Neural cell (in vitro differentiated cells): ENCODE data around the gene ARHGEF16. TPM values are rescaled to one million over a fixed set of nuclear protein-coding genes. Genes with fewer than 3 reads are reported as not detected.

Experiments used
- H2AFZ ChIP-seq: fragments of 200-600, 300-800 bp; sonication (generic), shearing (Covaris generic); 2 replicates; pipeline ENCODE4 v1.6.0; 2014; ENCODE audit warnings: low read depth, mild to moderate bottlenecking, antibody characterized with exemption, low read length, moderate library complexity
- H3F3A ChIP-seq: fragments of 200-600 bp; shearing (Covaris generic); 2 replicates; pipeline ENCODE4 v1.6.1; 2016; ENCODE audit warnings: mild to moderate bottlenecking, moderate library complexity, mixed read lengths, antibody characterized with exemption, low read length; ENCODE audit not compliant: insufficient read depth, poor library complexity, severe bottlenecking
- H3K27ac ChIP-seq: fragments of 200-600, 300-800 bp; sonication (generic), shearing (Covaris generic); 2 replicates; pipeline ENCODE4 v1.5.1; 2014; ENCODE audit warnings: mild to moderate bottlenecking, low read length, moderate library complexity
- H3K27me3 ChIP-seq: fragments of 300-800, 200-600 bp; sonication (generic), shearing (Covaris generic); 2 replicates; pipeline ENCODE4 v1.6.0; 2014; ENCODE audit warnings: mild to moderate bottlenecking, low read depth, low read length, moderate library complexity; ENCODE audit not compliant: insufficient read depth
- H3K36me3 ChIP-seq: fragments of 300-800, 200-600 bp; sonication (generic), shearing (Covaris generic); 2 replicates; pipeline ENCODE4 v1.5.1; 2014; ENCODE audit warnings: mild to moderate bottlenecking, antibody characterized with exemption, low read length, moderate library complexity; ENCODE audit not compliant: insufficient read depth
- H3K4me2 ChIP-seq: fragments of 300-800, 200-600 bp; sonication (generic), shearing (Covaris generic); 2 replicates; pipeline ENCODE4 v1.6.0; 2014; ENCODE audit warnings: mild to moderate bottlenecking, low read length
- H3K4me3 ChIP-seq: fragments of 300-800, 200-600 bp; sonication (generic), shearing (Covaris generic); 2 replicates; pipeline ENCODE4 v1.5.1; 2014; ENCODE audit warnings: mild to moderate bottlenecking, low read length, moderate library complexity
- H3K79me2 ChIP-seq: fragments of 200-600 bp; shearing (Covaris generic); replicated peaks from 2 replicates; pipeline ENCODE4 v1.6.0; 2014; ENCODE audit warnings: mild to moderate bottlenecking, low read length, moderate library complexity; ENCODE audit not compliant: insufficient read depth
- H3K9ac ChIP-seq: fragments of 300-800, 200-600 bp; sonication (generic), shearing (Covaris generic); 2 replicates; pipeline ENCODE4 v1.6.1; 2016; ENCODE audit warnings: mild to moderate bottlenecking, low read length, mixed read lengths
- H3K9me2 ChIP-seq: fragments of 200-600 bp; shearing (Covaris generic); 2 replicates; pipeline ENCODE4 v1.6.1; 2016; ENCODE audit warnings: mild to moderate bottlenecking, low read length, mixed read lengths; ENCODE audit not compliant: insufficient read depth
- H3K9me3 ChIP-seq: fragments of 200-600, 300-800 bp; sonication (generic), shearing (Covaris generic); 2 replicates; pipeline ENCODE4 v1.6.1; 2016; ENCODE audit warnings: mild to moderate bottlenecking, mixed run types, low read length, moderate library complexity, mixed read lengths
- H4K20me1 ChIP-seq: fragments of 200-600 bp; shearing (Covaris generic); 2 replicates; pipeline ENCODE4 v1.6.1; 2016; ENCODE audit warnings: mild to moderate bottlenecking, mixed run types; ENCODE audit not compliant: insufficient read depth
- EP300 ChIP-seq: fragments of 450-650 bp; conservative IDR thresholded peaks from 2 replicates; pipeline ENCODE4 v1.6.1; 2014; ENCODE audit warnings: antibody characterized with exemption, mild to moderate bottlenecking, moderate library complexity; ENCODE audit not compliant: poor library complexity, severe bottlenecking
- EZH2 ChIP-seq: fragments of 200-600, 300-800 bp; shearing (Covaris generic), sonication (generic); IDR thresholded peaks from 2 replicates; pipeline ENCODE4 v1.6.1; 2014; ENCODE audit warnings: antibody characterized with exemption, low read length, borderline replicate concordance, mild to moderate bottlenecking; ENCODE audit not compliant: insufficient read depth, poor library complexity, severe bottlenecking
- MXI1 ChIP-seq: fragments of 450-650 bp; conservative IDR thresholded peaks from 2 replicates; pipeline ENCODE4 v1.6.1; 2014; ENCODE audit warnings: antibody characterized with exemption, mild to moderate bottlenecking; ENCODE audit not compliant: poor library complexity, severe bottlenecking
- POLR2AphosphoS5 ChIP-seq: IDR thresholded peaks from 2 replicates; pipeline ENCODE4 v1.6.1; 2012
- RAD21 ChIP-seq: fragments of 450-650 bp; conservative IDR thresholded peaks from 2 replicates; pipeline ENCODE4 v1.6.1; 2014; ENCODE audit warnings: antibody characterized with exemption, mild to moderate bottlenecking, moderate library complexity
- SMC3 ChIP-seq: fragments of 450-650 bp; conservative IDR thresholded peaks from 2 replicates; pipeline ENCODE4 v1.6.1; 2014; ENCODE audit warnings: antibody characterized with exemption, mild to moderate bottlenecking, moderate library complexity; ENCODE audit not compliant: poor library complexity
- TAF1 ChIP-seq: IDR thresholded peaks from 2 replicates; pipeline ENCODE4 v1.6.1; 2012; ENCODE audit warnings: low read depth
- polyA plus RNA-seq: library from polyadenylated mRNA; depleted of rRNA; stranded (reverse); fragments of >200 nt; gene quantifications from 2 replicates; pipeline ENCODE4 v1.2.3, GENCODE V29; 2014
- TF ChIP-seq, protein P1 (sequence below): fragments of 450-650 bp; IDR thresholded peaks from 2 replicates; pipeline ENCODE4 v1.5.1; 2014; ENCODE audit warnings: antibody characterized with exemption, mild to moderate bottlenecking, moderate library complexity; ENCODE audit not compliant: poor library complexity, severe bottlenecking
- TF ChIP-seq, protein P2 (sequence below): IDR thresholded peaks from 2 replicates; pipeline ENCODE4 v1.6.1; 2012; ENCODE audit warnings: borderline replicate concordance

The ARHGEF16 gene
- polyA plus RNA-seq, 1 donor from 2014 or later, result 0.64 TPM

DNA sequence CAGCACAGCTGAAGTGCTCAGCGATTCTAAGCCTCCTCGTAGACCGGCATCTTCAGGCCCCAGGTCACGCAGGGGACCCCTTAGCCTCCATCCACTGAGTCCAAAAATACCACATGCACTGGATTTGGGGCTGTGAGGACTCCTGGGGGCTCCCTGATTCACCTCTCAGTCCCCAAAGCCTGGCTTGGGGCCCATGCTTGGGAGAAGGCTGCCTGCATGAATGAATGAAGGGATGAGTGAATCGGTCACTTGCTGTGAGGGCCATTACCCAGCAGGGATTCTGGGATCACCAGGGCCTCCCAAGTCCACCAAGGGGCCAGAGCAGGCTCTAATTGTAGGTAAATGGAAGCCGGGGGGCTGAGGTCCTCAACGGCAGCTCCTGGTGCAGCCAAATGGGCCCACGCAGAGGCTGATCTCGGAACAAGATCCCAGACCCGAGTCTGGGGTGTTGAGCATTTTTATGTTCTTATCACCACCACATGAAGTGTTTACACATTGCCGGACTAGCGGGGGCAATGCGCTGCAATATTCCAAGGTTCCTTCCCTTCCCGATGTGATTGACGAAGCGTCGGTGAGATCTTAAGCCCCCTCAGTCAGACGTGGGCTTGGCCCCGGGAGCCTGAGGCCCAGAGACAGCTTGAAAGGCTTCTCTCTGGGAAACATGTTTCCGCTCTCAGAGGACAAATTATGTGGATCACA lies 13.6 kb upstream of the ARHGEF16 start:
- H3K9ac ChIP-seq, result no peak overlapping the region
- no peak overlapping the region for H3K4me2 ChIP-seq

DNA sequence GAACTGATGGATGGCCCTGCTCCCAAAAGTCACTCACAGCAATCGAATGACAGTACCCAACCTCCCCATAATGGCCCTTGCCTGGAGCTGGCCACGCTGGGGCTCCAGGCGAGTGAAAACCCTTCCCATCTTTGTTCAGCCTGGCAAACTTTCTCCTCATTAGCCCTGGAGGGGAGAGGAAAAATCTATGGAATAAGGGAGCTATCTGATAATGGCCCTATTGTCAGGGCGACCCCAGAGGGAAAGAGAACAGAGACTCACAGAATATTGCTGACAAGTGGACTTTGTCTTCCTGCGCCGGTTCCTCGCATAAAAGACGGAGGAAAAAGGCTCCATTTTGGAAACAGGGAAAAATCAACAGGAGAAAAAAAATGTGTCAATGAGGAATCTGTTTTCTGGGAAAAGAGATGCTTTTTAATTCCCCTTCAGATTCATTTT lies 13.0 kb upstream of the ARHGEF16 start:
- H4K20me1 ChIP-seq, result no peaks in the 10 kb centered on the region
- H3K4me2 ChIP-seq, result no peak overlapping the region
- no peak overlapping the region for H3K27ac ChIP-seq
- no peak overlapping the region for H2AFZ ChIP-seq
- no peaks in the 10 kb centered on the region for H3F3A ChIP-seq
- no peaks in the 10 kb centered on the region for H3K36me3 ChIP-seq
- no peaks in the 10 kb centered on the region for H3K27me3 ChIP-seq
- TF ChIP-seq MXI1 (no peak), POLR2AphosphoS5 (no peak), EP300 (no peak), RAD21 (no peak), EZH2 (no peak), SMC3 (no peak), TAF1 (no peak)
- TF ChIP-seq, protein P1, sequence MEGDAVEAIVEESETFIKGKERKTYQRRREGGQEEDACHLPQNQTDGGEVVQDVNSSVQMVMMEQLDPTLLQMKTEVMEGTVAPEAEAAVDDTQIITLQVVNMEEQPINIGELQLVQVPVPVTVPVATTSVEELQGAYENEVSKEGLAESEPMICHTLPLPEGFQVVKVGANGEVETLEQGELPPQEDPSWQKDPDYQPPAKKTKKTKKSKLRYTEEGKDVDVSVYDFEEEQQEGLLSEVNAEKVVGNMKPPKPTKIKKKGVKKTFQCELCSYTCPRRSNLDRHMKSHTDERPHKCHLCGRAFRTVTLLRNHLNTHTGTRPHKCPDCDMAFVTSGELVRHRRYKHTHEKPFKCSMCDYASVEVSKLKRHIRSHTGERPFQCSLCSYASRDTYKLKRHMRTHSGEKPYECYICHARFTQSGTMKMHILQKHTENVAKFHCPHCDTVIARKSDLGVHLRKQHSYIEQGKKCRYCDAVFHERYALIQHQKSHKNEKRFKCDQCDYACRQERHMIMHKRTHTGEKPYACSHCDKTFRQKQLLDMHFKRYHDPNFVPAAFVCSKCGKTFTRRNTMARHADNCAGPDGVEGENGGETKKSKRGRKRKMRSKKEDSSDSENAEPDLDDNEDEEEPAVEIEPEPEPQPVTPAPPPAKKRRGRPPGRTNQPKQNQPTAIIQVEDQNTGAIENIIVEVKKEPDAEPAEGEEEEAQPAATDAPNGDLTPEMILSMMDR, result no peak
- TF ChIP-seq, protein P2, sequence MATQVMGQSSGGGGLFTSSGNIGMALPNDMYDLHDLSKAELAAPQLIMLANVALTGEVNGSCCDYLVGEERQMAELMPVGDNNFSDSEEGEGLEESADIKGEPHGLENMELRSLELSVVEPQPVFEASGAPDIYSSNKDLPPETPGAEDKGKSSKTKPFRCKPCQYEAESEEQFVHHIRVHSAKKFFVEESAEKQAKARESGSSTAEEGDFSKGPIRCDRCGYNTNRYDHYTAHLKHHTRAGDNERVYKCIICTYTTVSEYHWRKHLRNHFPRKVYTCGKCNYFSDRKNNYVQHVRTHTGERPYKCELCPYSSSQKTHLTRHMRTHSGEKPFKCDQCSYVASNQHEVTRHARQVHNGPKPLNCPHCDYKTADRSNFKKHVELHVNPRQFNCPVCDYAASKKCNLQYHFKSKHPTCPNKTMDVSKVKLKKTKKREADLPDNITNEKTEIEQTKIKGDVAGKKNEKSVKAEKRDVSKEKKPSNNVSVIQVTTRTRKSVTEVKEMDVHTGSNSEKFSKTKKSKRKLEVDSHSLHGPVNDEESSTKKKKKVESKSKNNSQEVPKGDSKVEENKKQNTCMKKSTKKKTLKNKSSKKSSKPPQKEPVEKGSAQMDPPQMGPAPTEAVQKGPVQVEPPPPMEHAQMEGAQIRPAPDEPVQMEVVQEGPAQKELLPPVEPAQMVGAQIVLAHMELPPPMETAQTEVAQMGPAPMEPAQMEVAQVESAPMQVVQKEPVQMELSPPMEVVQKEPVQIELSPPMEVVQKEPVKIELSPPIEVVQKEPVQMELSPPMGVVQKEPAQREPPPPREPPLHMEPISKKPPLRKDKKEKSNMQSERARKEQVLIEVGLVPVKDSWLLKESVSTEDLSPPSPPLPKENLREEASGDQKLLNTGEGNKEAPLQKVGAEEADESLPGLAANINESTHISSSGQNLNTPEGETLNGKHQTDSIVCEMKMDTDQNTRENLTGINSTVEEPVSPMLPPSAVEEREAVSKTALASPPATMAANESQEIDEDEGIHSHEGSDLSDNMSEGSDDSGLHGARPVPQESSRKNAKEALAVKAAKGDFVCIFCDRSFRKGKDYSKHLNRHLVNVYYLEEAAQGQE, result no peak
- H3K9me2 ChIP-seq, result no peaks in the 10 kb centered on the region
- H3K79me2 ChIP-seq, result no peaks in the 10 kb centered on the region
- H3K9ac ChIP-seq, result no peak overlapping the region
- no peak overlapping the region for H3K4me3 ChIP-seq
- no peaks in the 10 kb centered on the region for H3K9me3 ChIP-seq

More for the DNA sequence above, 13.6 kb upstream of the ARHGEF16 start:
- no peak overlapping the region for H2AFZ ChIP-seq
- no peaks in the 10 kb centered on the region for H4K20me1 ChIP-seq
- H3K27ac ChIP-seq, result no peak overlapping the region
- H3K9me2 ChIP-seq, result no peaks in the 10 kb centered on the region
- no peaks in the 10 kb centered on the region for H3K36me3 ChIP-seq
- H3F3A ChIP-seq, result no peaks in the 10 kb centered on the region
- TF ChIP-seq MXI1 (no peak), EZH2 (no peak), RAD21 (no peak), EP300 (no peak), TAF1 (no peak), SMC3 (no peak), POLR2AphosphoS5 (no peak)
- TF ChIP-seq, protein P2, result no peak
- TF ChIP-seq, protein P1, result no peak
- H3K79me2 ChIP-seq, result no peaks in the 10 kb centered on the region
- no peaks in the 10 kb centered on the region for H3K9me3 ChIP-seq
- H3K4me3 ChIP-seq, result no peak overlapping the region
- no peaks in the 10 kb centered on the region for H3K27me3 ChIP-seq
